Sigmoid colon (tissue), 7 donors: ENCODE data around the gene DHFR. TPM values are rescaled to one million over a fixed set of nuclear protein-coding genes. Genes with fewer than 3 reads are reported as not detected.
"Not testable (repeated sequence)": the region's sequence is repeated elsewhere in the genome, so short reads cannot be mapped to it uniquely, and the experiment has no call there.

Source experiments
- DNase-seq: peaks from one replicate; pipeline ENCODE4 v3.0.0-alpha.2; 2019
- H3K27ac ChIP-seq, 4 donors: fragments of 200-600 bp; sonication (generic); one replicate each; pipeline ENCODE4 v1.5.1; 2016 to 2019; ENCODE audit warnings: mild to moderate bottlenecking in 1 of 4
- H3K27me3 ChIP-seq, 3 donors: fragments of 200-600 bp; sonication (generic); one replicate each; pipeline ENCODE4 v1.5.1; 2019; ENCODE audit warnings: mild to moderate bottlenecking in 1 of 3
- H3K36me3 ChIP-seq, 4 donors: fragments of 200-600 bp; sonication (generic); one replicate each; pipeline ENCODE4 v1.5.1; 2016 to 2019
- H3K4me1 ChIP-seq, 4 donors: fragments of 200-600 bp; sonication (generic); one replicate each; pipeline ENCODE4 v1.5.1; 2017 to 2019
- H3K4me3 ChIP-seq, 4 donors: fragments of 200-600 bp; sonication (generic); one replicate each; pipeline ENCODE4 v1.5.1; 2017 to 2019; ENCODE audit warnings: mild to moderate bottlenecking in 2 of 4, moderate library complexity in 1 of 4
- H3K9me3 ChIP-seq, 4 donors: fragments of 200-600 bp in 3 of 4; sonication (generic) in 3 of 4; one replicate each; pipeline versions ENCODE4 v1.5.1 to v1.6.1; 2013 to 2019
- EP300 ChIP-seq, 4 donors: sonication (generic); formaldehyde crosslinking; IDR thresholded peaks; one replicate each; pipeline ENCODE4 v1.6.1; 2017; ENCODE audit warnings: antibody characterized with exemption in 4 of 4
- POLR2A ChIP-seq, 2 donors: fragments of 450-650 bp; IDR thresholded peaks; one replicate each; pipeline ENCODE4 v1.6.1; 2016; ENCODE audit warnings: antibody characterized with exemption in 2 of 2, mild to moderate bottlenecking in 2 of 2, moderate library complexity in 2 of 2
- POLR2AphosphoS5 ChIP-seq, 4 donors: sonication (generic); formaldehyde crosslinking; IDR thresholded peaks; one replicate each; pipeline ENCODE4 v1.6.1; 2017; ENCODE audit warnings: antibody characterized with exemption in 4 of 4
- WGBS, 2 donors: extraction: QIAGEN DNeasy Blood & Tissue Kit; methylation state at CpG; one replicate each; pipeline ENCODE4 v1.1.7; 2013; 5-methylcytosine and 5-hydroxymethylcytosine counted together
- intact Hi-C: fragments of 100-400 bp; cut with DNase I; formaldehyde crosslinking; loops from one replicate; pipeline ENCODE4 v1.15.1; 2023
- polyA plus RNA-seq, 3 donors: library from polyadenylated mRNA; stranded (reverse); fragments of 200-250 nt; gene quantifications; one replicate each; pipeline ENCODE4 v1.2.3, GENCODE V29; 2013
- total RNA-seq, 4 donors: library from RNA; depleted of rRNA; stranded (reverse); fragments of >200 nt; gene quantifications; one replicate each; pipeline ENCODE4 v1.1.0, GENCODE V29; 2016
- TF ChIP-seq, protein P1 (sequence below), 4 experiments: fragments of 450-650 bp in 3 of 4; fragments of 200-600 bp in 1 of 4; IDR thresholded peaks; one replicate each; pipeline ENCODE4 v1.5.1; 2016 to 2019; ENCODE audit warnings: antibody characterized with exemption in 4 of 4, mild to moderate bottlenecking in 3 of 4, moderate library complexity in 2 of 4
- donor health status: healthy with polysubstance abuse.
- donor health status: Bipolar disorder and iron deficiency.
- donor health status: healthy.

The DHFR gene
- total and polyA plus RNA-seq, 7 donors: 5.6 to 34.0 (median 9.0) TPM

DNA sequence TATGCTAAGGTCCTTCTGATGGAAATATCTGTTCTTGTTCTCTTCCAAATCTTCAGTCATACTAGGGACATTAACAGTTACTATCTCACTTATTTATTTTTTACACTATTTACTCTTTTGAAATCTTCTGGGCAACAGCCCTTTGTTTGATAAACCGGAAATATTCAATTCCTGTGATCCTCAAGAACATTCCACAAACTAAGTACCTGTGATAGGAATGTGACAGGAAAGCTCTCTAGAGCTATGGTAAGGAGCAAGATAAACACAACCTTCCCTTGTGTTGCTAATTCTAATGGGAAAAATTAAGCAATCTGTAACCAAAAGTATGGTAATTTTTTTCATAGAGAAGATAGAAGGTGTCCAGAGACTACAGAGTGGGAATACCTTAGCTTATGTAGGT, 62.7 kb downstream of the DHFR start:
- intact Hi-C loops: no loop called here

DNA sequence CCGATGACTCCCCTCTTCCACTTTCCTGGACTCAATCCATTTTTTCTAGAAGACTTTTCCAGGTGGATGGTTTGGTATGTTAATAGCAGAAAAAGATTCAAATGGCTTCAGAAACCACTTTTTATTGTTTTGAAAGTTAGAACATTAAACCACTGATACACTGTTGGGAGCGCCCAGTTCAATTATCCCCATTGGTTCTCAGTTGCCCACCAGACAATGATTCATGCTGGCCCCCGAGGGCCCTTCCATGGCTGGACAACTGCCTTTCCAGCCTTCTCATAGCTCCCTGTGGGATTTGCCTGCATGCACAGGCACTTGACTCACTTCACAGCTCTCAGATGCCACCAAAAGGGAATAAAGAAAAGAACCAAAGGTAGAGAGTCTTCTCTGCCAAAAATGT, 63.4 kb downstream of the DHFR start:
- 93 to 94% methylated on average over 3 of the region's 3 CpGs for WGBS, 2 donors
- no peak for DNase-seq
- no peak for TF ChIP-seq POLR2A (IDR thresholded peaks at IDR 0.05)
- TF ChIP-seq, protein P1, sequence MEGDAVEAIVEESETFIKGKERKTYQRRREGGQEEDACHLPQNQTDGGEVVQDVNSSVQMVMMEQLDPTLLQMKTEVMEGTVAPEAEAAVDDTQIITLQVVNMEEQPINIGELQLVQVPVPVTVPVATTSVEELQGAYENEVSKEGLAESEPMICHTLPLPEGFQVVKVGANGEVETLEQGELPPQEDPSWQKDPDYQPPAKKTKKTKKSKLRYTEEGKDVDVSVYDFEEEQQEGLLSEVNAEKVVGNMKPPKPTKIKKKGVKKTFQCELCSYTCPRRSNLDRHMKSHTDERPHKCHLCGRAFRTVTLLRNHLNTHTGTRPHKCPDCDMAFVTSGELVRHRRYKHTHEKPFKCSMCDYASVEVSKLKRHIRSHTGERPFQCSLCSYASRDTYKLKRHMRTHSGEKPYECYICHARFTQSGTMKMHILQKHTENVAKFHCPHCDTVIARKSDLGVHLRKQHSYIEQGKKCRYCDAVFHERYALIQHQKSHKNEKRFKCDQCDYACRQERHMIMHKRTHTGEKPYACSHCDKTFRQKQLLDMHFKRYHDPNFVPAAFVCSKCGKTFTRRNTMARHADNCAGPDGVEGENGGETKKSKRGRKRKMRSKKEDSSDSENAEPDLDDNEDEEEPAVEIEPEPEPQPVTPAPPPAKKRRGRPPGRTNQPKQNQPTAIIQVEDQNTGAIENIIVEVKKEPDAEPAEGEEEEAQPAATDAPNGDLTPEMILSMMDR (IDR thresholded peaks at IDR 0.05): no peak
- TF ChIP-seq POLR2AphosphoS5 (IDR thresholded peaks at IDR 0.05): no peak
- TF ChIP-seq EP300 (IDR thresholded peaks at IDR 0.05): no peak
- Histone ChIP-seq H3K27me3 (no peaks in the 10 kb centered on the region), H3K27ac (no peak overlapping the region), H3K4me1 (no peaks in the 10 kb centered on the region), H3K36me3 (no peaks in the 10 kb centered on the region), H3K9me3 (no peaks in the 10 kb centered on the region), H3K4me3 (no peak overlapping the region)
- intact Hi-C loops: no loop called here

More for the DNA sequence above, 62.7 kb downstream of the DHFR start:
- Histone ChIP-seq H3K9me3 (no peaks in the 10 kb centered on the region), H3K4me3 (no peak overlapping the region), H3K4me1 (no peaks in the 10 kb centered on the region), H3K36me3 (no peaks in the 10 kb centered on the region), H3K27me3 (no peaks in the 10 kb centered on the region), H3K27ac (no peak overlapping the region)
- no peak for DNase-seq
- 62 to 80% methylated on average over 1 of the region's 1 CpG for WGBS, 2 donors
- TF ChIP-seq POLR2AphosphoS5 (IDR thresholded peaks at IDR 0.05) (no peak), EP300 (IDR thresholded peaks at IDR 0.05) (no peak), POLR2A (IDR thresholded peaks at IDR 0.05) (no peak)
- TF ChIP-seq, protein P1 (IDR thresholded peaks at IDR 0.05): no peak

DNA sequence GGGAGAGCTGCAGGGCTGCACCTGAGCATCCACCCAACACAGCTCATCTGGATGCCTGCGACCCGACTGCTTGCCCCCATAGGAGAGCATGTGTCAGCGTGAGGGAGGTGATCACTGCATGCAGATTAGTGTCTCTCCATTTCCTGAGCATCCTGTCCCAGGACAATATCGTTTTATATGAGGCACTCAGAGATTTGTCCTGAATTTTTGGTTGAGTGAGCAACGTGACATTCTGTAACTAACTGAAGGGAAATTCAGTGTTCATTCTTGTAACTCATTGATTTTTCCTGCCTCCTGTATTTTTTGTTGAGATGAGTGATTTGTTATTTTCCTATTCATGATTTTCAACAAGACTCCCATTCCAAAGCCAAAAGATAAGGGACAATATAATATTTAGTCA, 64.0 kb downstream of the DHFR start:
- H3K36me3 ChIP-seq: no peaks in the 10 kb centered on the region
- H3K9me3 ChIP-seq: no peaks in the 10 kb centered on the region
- TF ChIP-seq, protein P1 (IDR thresholded peaks at IDR 0.05): no peak
- TF ChIP-seq POLR2A (IDR thresholded peaks at IDR 0.05) (no peak), EP300 (IDR thresholded peaks at IDR 0.05) (no peak), POLR2AphosphoS5 (IDR thresholded peaks at IDR 0.05) (no peak)
- H3K27ac ChIP-seq: no peak overlapping the region
- no peak for DNase-seq
- no peaks in the 10 kb centered on the region for H3K27me3 ChIP-seq
- no peaks in the 10 kb centered on the region for H3K4me1 ChIP-seq
- intact Hi-C loops: no loop called here
- 90% methylated on average over 5 of the region's 5 CpGs for WGBS, 2 donors
- no peak overlapping the region for H3K4me3 ChIP-seq

DNA sequence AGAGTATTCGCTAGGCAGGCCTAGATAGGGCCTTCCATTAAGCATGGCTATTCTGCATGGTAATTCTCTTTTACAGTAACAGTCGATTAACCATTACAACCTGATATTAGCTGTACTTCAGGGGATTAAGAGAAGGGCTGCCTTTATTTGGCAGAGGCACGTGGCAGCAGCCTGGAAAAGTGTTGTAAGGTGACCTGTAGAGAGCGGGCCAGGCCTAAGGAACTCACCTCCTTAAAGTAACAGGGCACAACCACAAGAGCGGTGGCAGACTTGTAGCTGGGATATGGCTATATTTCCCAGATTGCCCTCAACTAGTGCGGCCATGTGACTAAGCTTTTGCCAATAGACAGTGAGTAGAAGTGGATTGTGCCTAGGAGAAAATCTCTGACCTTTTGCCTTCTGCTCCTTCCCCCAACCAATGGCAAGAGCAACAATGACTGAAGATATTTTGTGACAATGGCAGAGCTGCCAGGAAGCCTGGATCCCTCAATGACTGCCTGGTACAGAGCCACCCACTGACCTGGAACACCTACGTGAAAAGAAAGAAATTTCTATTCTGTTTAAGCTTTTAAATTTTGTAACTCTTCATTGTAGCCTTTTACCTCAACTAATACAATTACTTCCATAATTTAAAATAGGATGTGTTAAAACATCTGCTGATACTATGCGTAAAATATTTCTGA, 65.8 kb downstream of the DHFR start:
- Histone ChIP-seq H3K36me3 (no peaks in the 10 kb centered on the region), H3K27ac (no peak overlapping the region), H3K9me3 (no peaks in the 10 kb centered on the region), H3K4me3 (no peak overlapping the region), H3K4me1 (no peaks in the 10 kb centered on the region), H3K27me3 (no peaks in the 10 kb centered on the region)
- WGBS, 2 donors: 87 to 88% methylated on average over 8 of the region's 8 CpGs
- intact Hi-C loops: no loop called here
- TF ChIP-seq POLR2A (IDR thresholded peaks at IDR 0.05): no peak
- no peak for TF ChIP-seq POLR2AphosphoS5 (IDR thresholded peaks at IDR 0.05)
- TF ChIP-seq EP300 (IDR thresholded peaks at IDR 0.05): no peak
- TF ChIP-seq, protein P1 (IDR thresholded peaks at IDR 0.05): no peak
- no peak for DNase-seq

DNA sequence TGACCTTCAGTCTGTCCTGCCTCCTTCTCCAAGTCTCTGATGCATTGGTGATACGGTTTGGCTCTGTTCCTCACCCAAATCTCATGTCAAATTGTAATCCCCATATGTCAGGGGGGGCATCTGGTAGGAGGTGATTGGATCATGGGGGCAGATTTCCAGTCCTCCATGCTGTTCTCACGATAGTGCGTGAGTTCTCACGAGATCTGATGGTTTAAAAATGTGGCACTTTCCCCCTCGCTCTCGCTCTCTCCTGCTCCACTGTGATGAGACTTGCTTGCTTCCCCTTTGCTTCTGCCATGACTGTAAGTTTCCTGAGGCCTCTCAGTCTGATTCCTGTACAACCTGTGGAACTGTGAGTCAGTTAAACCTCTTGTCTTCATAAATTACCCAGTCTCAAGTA, 70.0 kb downstream of the DHFR start:
- 93 to 94% methylated on average over 6 of the region's 6 CpGs for WGBS, 2 donors
- no peaks in the 10 kb centered on the region for H3K36me3 ChIP-seq
- H3K4me3 ChIP-seq: no peak overlapping the region
- H3K9me3 ChIP-seq: no peaks in the 10 kb centered on the region
- intact Hi-C loops: no loop called here
- H3K27ac ChIP-seq: no peak overlapping the region
- no peaks in the 10 kb centered on the region for H3K27me3 ChIP-seq
- DNase-seq: no peak
- TF ChIP-seq, protein P1 (IDR thresholded peaks at IDR 0.05): no peak
- TF ChIP-seq POLR2AphosphoS5 (IDR thresholded peaks at IDR 0.05) (no peak), EP300 (IDR thresholded peaks at IDR 0.05) (no peak), POLR2A (IDR thresholded peaks at IDR 0.05) (no peak)
- no peaks in the 10 kb centered on the region for H3K4me1 ChIP-seq

DNA sequence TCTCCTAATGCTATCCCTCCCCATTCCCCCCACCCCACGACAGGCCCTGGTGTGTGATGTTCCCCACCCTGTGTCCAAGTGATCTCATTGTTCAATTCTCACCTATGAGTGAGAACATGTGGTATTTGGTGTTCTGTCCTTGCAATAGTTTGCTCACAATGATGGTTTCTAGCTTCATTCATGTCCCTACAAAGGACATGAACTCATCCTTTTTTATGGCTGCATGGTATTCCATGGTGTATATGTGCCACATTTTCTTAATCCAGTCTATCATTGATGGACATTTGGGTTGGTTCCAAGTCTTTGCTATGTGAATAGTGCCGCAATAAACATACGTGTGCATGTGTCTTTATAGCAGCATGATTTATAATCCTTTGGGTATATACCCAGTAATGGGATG, 74.5 kb downstream of the DHFR start:
- H3K4me1 ChIP-seq, H3K27ac ChIP-seq, DNase-seq, H3K36me3 ChIP-seq, H3K9me3 ChIP-seq, intact Hi-C loops, H3K27me3 ChIP-seq, H3K4me3 ChIP-seq: not testable (repeated sequence)
- 82 to 92% methylated on average over 3 of the region's 3 CpGs for WGBS, 2 donors
